CD4-positive, alpha-beta T cell treated with Interleukin-21 for 1 hour (primary cell): ENCODE measurements around the gene SLC4A1AP.
A peak's percentile ranks its signal among the peaks of the same experiment; 100 is the strongest.
"Not testable (repeated sequence)": the region's sequence is repeated elsewhere in the genome, so short reads cannot be mapped to it uniquely, and the experiment has no call there.

Source experiments
- DNase-seq: peaks from one replicate; pipeline ENCODE4 v3.0.0-alpha.2; 2020

SLC4A1AP gene

GRCh38 chr2:27652341-27652740, 11.3 kb upstream of the SLC4A1AP start:
- no peak for DNase-seq

GRCh38 chr2:27652790-27653189, 10.9 kb upstream of the SLC4A1AP start:
- no peak for DNase-seq

GRCh38 chr2:27653397-27653796, 10.3 kb upstream of the SLC4A1AP start:
- no peak for DNase-seq

GRCh38 chr2:27655155-27655951, 8.3 kb upstream of the SLC4A1AP start:
- DNase-seq: no peak

- no peak for DNase-seq
These were observed 2.3 kb upstream of the SLC4A1AP start for GRCh38 chr2:27661371-27661770.

- DNase-seq: no peak
These were observed 475 bp downstream of the SLC4A1AP start for GRCh38 chr2:27664154-27664574.

- no peak for DNase-seq
These were observed 1.1 kb downstream of the SLC4A1AP start for GRCh38 chr2:27664622-27665363.

GRCh38 chr2:27667446-27667845, 3.8 kb downstream of the SLC4A1AP start:
- DNase-seq: no peak

GRCh38 chr2:27671235-27671634, 7.5 kb downstream of the SLC4A1AP start:
- no peak for DNase-seq

- no peak for DNase-seq
These were observed 9.2 kb downstream of the SLC4A1AP start for GRCh38 chr2:27672723-27673486.

GRCh38 chr2:27680571-27680970, 16.9 kb downstream of the SLC4A1AP start:
- no peak for DNase-seq

- no peak for DNase-seq
These were observed 18.2 kb downstream of the SLC4A1AP start for GRCh38 chr2:27681841-27682240.

- DNase-seq: not testable (repeated sequence)
These were observed 18.7 kb downstream of the SLC4A1AP start for GRCh38 chr2:27682334-27682771.

- peak; percentile 94 for DNase-seq
These were observed 19.8 kb downstream of the SLC4A1AP start for GRCh38 chr2:27683390-27684071.

- peak; percentile 29 for DNase-seq
These were observed 21.3 kb downstream of the SLC4A1AP start for GRCh38 chr2:27685006-27685405.

GRCh38 chr2:27685577-27685976, 21.9 kb downstream of the SLC4A1AP start:
- DNase-seq: no peak

- DNase-seq: no peak
These were observed 23.5 kb downstream of the SLC4A1AP start for GRCh38 chr2:27687232-27687631.

GRCh38 chr2:27689424-27689823, 25.7 kb downstream of the SLC4A1AP start:
- no peak for DNase-seq

- no peak for DNase-seq
These were observed 26.4 kb downstream of the SLC4A1AP start for GRCh38 chr2:27690052-27690451.

GRCh38 chr2:27697660-27698059, 34.0 kb downstream of the SLC4A1AP start:
- DNase-seq: no peak

- DNase-seq: no peak
These were observed 38.0 kb downstream of the SLC4A1AP start for GRCh38 chr2:27701676-27702075.

- DNase-seq: no peak
These were observed 38.6 kb downstream of the SLC4A1AP start for GRCh38 chr2:27702302-27702701.
